Posterior vena cava (tissue), 2 donors: Measurements from ENCODE around the gene GFY. TPM values are rescaled to one million over a fixed set of nuclear protein-coding genes. Genes with fewer than 3 reads are reported as not detected.

ENCODE experiments used
- DNase-seq: peaks from one replicate; pipeline ENCODE4 v3.0.0-alpha.2; 2020; ENCODE audit warnings: low spot score
- intact Hi-C, 2 donors: fragments of 100-400 bp; cut with DNase I; formaldehyde crosslinking; loops; one replicate each; pipeline versions ENCODE4 v1.14.1 to v1.14.2; 2022 to 2023
- total RNA-seq, 2 donors: library from RNA; stranded (reverse); fragmentation: NEBNext Ultra II Directional; extraction: Animal tissue kit (Norgen Biotek cat#: 25700); gene quantifications; one replicate each; pipeline ENCODE4 v1.2.1, GENCODE V29; 2021
- donor health status: DM: yes; HTN: yes; CAD: no.
- donor health status: DM: yes; HTN: yes; CAD: no.

GFY gene
- total RNA-seq, 2 donors from 2014 or later, result not detected

DNA sequence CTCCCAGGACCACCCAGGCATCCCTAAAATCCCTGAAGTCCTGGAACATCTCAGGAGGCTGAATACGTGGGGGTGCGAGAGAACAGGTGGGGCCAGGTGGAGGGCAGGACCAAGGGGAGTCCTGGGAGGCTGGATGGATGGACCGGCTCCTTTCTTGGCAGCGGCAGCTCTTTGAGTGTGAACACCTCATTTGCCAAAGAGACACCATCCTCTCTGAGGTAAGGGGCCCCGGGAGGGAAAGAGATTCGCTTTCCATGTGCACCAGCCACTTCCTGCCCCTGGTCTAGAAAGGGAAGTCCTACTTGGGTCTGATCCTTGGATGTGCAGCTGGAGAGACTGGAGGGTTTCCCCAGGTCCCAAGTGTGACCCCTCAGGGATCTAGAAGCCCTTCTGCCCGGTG, 18.1 kb upstream of the GFY start:
- intact Hi-C loops, result no loop called here

DNA sequence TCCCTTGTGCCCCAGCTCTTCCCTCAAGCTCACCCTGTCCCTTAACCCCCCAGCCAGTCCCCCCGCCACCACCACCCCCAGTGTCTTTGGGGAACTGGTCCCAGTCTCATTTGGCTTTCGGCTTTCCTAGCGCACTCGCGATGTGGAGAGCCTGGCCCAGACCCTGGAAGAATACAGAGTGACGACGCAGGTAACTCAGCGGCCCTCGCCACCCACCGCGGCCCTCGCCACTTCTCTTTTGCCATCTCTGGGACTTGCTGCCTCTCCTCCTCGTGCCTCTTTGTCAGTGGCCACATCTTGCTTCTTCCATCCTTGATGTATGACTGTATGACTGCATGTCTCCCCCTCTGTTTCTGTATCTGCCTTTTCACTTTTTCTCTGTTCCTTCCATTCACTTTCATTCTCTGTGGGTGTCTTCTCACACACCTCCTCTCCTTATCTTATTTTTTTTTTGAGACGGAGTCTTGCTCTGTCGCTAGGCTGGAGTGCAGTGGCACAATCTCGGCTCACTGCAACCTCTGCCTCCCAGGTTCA, 17.6 kb upstream of the GFY start:
- DNase-seq, result peak; percentile 76
- intact Hi-C loops, result no loop called here

More for the DNA sequence above, 18.1 kb upstream of the GFY start:
- DNase-seq, result peak; percentile 45

DNA sequence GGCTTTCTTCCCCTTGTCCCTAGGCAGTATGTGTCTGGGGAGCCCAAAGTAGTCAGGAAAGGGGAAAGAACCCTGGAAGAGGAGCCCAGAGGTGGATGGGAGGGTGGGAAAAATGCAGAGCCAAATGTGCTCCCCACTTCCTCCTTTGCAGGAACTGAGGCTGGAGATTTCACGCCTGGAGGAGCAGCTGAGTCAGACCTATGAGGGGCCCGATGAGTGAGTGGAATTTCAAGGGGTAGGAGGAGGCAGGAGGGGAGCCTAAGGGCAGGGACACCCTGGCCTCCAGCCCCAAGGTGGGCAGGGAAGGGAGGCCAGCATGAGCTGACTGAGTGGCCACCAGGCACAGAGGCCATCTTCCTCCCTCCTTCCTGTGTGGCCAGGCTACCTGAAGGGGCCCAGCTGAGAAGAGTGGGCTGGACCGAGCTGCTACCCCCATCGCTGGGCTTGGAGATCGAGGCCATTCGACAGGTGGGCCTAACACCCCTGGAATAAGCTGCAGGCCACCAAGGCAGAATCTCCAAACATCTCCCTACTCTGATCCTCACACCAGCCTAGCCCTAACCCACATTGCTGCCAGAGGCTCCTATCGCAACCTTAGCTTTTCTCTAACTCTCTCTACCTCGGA, 16.3 kb upstream of the GFY start:
- intact Hi-C loops, result no loop called here
- no peak for DNase-seq

DNA sequence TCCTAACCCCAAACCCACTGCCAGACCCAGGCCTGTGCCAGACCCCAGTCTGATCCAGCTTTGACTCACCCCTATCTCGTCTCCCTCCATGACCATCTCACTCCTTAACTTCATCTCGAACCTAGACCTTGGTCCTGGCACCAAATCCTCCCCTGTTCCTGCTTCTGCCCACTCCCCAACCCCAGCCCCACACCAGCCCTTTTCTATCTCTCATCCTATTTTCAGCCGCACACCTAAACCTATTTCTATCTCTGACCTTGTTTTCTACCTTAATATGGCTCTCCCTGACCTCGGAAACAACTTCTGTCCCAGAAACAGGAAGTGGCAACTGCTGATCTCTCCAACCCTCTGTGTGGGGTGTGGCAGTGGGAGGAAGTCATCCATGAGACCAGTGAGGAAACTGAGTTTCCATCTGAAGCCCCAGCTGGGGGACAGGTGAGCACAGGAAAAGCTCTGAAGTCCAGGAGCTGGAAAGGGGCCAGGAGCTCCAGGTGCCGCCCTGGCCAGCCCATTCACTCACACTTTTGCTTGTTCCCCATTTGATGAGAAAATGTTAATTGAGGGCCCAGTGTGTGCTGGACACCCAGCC, 15.7 kb upstream of the GFY start:
- no peak for DNase-seq
- intact Hi-C loops, result no loop called here

DNA sequence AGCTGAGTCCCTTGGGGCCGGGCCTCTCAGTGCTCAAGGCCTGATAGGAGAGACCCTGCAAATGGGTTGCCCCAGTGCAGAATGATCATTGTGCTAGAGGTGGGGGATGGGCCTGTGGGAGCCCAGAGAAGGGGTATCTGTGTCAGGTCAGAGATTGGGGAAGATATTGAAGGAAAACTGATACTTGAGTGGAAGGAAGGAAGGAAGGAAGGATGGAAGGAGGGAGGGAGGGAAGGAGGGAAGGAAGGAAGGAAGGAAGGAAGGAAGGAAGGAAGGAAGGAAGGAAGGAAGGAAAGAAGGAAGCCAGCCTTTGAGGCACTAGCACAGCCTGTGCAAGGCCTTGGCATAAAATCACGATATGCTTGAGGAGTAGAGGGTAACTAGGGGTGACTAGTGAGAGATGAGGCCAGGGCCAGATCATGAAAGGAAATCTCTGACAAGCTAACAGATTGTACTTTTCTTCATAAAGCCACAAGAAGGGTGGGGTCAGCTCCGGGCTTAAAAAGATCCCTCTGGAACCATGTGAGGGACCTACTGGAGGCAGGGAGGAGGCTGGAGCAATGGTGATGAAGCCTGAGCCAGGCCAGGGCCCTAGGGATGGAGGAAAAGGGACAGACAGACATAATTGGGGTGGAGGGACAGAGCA, 13.4 kb upstream of the GFY start:
- intact Hi-C loops, result no loop called here
- no peak for DNase-seq

DNA sequence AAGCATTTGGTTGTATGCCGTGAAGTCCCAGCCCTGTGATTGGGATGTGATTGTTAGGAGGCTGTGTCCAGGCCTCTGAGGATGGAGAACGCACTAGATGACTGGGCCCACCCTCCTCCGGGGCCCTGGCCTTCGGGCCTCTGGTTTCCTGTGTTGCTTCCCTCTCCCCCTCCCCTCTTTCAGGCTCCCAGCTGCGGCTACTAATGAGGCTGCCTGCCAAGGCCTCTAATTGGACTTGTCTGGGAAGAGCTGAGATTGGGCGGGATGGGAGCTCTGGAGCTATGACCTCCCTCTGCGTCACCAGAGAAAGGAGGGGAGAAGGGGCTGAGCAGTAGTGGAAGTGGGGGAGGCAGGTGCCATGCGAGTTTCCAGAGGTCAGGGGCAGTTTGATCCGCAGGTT, 11.8 kb upstream of the GFY start:
- intact Hi-C loops, result no loop called here
- no peak for DNase-seq

DNA sequence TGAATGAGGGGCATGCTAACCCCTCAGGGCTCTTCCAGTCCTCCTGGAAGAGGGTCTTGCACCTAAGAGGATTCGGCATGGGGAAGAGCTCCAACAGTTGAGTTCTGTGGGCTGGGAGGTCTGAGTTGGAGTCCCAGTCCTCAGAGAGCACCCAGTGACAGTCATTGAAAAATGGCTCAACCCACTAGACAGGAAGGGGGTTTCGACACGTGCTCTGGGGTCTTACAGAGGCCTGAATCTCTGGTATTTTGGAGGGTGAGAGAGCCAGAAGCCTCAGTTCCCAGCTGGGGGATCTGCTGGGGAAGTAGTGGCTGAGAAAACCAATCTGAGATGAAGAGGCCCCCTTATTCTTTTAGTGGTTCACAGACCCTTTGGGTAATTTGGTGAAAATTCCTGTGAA, 10.9 kb upstream of the GFY start:
- no peak for DNase-seq
- intact Hi-C loops, result no loop called here

DNA sequence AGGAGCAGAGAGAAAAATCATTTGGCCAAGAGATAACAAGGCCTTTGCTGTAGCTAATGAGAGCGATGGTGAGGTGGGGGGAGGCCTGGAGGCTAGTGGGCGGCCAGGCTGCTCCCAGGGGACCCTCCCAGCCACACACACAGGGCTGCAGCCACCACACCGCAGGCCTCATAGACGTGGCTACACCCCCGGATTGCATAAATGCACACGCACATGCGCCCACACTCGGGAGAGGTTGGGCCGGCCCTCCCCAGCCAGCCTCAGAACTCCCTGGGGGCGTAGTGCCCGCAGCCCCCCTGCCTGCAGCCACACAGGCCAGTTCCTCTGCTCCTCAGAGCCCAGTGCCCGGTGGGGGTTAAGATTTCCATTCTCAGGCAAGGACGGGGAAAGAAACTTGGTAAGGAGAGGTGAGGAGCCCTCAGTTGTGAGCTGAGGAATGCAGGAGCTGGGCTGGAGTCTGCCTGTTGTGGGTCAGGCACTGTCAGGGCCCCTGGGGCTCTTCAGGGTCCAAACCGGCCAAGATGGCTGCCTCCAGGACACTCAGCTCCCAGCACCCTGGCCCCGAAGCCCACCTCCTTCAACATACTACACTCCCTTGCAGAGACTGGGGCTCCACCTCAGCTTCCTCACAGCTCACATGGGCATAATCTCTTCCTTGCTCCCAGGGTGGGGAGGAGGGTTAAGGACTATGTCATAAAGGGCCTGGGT, 9.9 kb upstream of the GFY start:
- DNase-seq, result no peak
- intact Hi-C loops, result no loop called here

DNA sequence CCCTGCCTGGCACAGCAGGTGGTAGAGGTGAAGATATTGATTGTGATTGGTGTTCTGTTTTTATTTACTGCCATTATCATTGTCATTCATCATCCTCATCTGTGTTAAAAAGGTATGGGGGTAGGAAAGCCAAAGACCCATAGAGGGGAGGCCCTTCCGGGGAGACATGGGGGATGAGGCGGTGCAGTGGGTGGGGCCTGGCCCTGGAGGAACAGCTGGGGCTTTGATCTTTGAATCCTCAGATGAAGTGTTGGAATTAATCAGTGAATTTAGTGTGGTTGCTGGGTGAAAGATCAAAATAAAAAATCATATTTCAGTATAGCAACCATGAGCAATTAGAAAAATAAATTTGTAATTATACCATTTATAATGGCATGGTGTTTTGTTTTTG, 9.4 kb upstream of the GFY start:
- no peak for DNase-seq
- intact Hi-C loops, result no loop called here

DNA sequence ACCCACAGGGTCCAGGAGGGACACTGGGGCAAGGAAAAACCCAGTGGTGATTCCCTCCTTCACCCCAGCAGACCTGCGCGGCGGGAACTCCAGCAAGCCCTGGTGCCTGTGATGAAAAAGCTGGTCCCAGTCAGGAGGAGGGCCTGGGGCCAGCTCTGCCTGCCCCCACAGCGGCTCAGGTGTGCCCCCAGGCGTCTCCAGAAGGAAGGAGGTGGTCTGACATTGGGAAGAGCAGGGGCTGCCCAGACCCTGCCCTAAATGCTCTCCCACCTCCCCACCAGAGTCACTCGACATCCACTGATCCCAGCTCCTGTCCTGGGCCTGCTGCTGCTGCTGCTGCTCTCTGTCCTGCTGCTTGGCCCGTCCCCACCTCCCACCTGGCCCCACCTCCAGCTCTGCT, 8.1 kb upstream of the GFY start:
- intact Hi-C loops, result no loop called here

DNA sequence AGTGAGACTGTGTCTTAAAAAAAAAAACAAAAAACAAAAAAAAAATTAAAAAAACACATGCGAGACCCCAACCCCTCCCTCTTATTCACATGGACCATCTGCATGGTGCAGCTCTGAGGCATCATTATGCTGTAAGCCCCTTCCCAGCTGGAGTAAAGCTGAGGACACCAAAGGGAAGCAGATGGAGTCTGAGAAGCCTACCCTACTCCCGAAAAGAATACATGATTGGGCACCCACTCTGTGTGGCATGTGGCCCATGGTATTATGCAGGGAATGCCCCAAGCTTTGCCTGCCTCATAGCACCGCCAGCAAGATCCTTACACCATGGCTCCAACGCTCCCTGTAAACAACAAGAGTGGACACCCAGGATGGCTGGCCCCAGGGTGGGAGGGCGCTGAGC, 6.7 kb upstream of the GFY start:
- no peak for DNase-seq
- intact Hi-C loops, result no loop called here

More for the DNA sequence above, 8.1 kb upstream of the GFY start:
- no peak for DNase-seq

DNA sequence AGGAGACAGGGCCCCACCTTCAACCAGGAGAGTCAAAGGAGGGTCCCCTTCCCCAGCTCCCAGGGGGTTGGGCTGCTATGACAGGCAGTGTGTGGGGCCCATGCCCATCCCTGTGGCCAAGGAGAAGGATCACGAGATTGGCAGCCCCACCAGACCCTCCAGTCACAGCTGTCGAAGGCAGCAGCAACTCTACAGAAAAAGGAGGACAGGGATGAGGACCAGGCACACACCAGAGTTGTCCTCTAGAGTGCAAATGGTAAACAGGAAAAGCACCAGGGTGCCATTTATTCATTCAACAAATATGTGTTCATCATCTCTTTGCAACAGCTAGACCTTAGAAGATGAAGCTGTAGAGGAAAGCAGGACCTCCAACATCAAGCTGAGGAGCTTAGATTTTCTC, 6.0 kb upstream of the GFY start:
- no peak for DNase-seq
- intact Hi-C loops, result no loop called here

DNA sequence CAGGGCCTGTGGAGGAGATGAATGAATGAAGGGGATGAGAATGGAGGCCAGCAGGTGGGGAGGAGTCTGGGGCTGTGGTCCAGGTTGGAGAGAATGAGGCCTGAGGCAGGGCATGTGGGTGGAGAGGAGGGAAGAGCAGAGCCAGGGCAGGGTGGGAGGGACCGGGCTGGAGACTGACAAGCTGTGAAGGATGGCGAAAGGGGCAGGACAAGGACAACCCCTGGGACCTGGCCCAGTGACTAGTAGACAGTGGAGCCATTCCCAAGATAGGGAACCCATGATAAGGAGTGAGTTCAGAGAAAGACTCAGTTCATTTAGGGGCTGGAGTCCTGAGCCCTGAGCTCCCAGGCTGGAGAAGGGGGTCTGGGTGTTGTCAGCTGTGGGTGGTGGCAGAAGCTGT, 5.0 kb upstream of the GFY start:
- intact Hi-C loops, result no loop called here

DNA sequence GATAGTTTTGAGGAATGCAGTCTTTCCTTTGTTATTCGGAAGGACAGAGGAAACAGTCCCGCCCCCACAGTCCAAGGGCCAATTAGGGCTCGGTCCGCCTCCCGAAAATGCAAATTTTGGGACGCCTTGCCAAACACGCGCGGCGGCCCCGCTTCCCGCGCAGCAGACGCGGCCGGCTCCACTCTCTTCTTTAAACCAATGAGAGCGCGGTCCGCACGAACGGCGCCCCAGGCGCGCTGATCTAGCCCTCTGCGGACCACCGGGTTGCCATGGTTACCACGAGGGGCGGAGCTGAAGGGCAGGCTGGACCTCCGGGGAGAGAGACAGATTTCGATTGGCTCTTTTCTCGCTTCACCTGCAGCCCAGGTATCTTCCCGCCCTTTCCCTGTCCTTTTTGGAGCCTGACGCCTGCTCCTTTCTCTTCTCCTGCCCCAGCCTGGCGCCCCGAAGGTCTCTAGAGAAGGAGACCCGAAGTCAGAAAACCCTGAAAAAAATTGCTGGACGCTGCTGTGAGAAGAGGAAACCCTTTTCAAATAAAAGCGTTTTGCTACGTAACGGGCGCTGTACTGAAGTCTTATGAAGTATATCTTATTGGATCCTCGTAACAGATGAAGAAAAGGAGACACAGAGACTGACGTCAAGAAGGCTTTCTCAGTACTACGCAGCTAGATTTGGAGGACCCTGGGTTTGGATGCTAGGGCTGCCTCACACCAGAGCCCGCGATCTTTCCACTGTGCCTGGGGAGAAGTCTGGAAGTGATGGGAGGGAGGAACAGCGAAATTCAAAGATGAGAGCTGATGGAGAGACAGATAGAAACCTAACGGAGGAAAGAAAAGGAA, 3.9 kb upstream of the GFY start:
- intact Hi-C loops, result no loop called here
- DNase-seq, result peak; percentile 85

More for the DNA sequence above, 5.0 kb upstream of the GFY start:
- DNase-seq, result no peak

DNA sequence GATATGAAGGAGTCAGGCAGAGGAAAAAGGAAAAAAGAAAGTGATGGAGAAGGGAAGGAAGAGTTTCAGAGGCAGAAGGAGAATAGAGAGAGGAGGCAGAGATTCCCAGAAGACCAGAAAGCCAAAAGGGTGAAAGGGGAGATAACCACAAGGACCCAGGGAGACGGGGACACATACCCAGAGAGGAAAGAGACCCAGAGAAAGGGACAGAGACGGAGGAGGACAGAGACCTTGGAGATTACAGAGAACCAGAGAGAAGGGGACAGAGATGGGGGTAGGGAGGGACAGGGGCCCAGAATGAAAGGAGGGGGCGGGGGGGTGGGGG, 3.3 kb upstream of the GFY start:
- intact Hi-C loops, result no loop called here
- DNase-seq, result no peak

DNA sequence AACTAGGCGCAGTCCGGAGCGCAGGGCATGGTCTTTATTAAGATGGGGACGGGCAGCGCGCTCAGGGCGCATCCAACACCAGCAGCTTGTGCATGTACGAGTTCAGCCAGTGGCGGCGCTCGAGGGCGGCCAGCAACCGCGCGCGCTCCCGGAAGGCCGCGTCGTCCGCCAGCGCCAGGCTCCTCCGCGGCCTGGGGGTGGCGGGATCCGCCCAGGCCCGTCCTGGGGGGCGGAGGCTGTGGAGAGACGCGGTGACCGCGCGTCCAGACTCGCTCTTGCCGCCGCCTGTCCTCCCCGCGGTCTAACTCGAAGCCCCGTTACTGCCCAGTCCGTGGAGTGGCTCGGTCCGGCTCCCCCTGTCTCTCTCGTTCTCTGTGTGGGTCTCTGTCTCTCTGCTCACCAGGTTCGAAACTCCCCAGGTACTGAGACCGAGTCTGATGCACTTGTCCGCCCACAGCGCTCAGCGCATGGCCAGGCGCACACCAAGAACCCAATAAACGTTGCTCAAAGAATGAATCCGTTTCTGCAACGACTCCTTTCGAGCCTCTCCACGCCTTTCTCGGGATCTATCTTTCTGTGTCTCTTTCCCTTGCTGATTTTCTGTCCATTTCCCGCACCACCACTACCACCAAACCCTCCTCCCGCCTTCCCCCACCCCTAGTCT, 2.6 kb upstream of the GFY start:
- no peak for DNase-seq
- intact Hi-C loops, result no loop called here

DNA sequence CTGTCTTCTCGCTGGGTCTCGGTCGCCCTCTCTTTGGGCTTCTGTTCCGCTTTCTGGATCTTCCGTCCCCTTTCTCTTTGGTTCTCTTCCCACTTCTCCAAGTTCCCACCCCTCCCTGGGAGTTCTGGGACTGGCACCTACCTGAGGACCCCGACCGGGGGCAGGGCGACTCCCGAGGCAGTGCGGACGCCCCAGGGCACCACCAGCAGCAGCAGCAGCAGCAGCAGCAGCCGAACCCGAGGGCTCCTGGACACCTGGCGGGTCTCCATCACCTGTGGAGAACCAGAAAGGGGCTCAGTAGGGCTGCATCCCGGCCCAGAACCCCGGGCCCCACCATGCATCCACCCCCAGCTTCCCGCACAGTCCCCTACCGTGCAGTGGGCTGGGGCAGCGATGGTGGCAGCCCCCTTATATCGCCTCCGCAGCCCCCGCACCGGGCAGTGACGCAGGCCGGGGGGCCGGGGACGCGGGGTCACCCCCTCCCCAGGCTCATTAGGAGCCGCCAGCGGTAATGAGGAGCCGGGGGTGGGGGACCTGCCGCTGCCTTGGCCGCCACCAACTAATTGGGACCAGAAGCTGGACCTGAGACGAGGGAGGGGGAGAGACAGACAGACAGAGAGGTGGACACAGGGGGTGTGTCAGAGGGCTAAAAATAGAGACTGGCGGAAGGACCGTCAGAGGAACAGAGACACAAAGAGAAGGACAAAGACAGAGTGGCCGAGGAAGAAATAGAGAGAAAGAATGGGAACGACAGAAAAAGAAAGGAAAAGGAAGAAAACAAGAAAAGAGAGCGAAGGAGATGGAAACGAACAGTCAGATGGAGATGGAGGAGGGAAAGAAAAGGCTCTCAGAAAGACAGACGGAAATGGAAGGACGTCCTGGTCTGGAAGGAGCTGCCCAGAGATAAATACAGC, 1.9 kb upstream of the GFY start, which contains the start of gene PTH2:
Gene PTH2, minus strand, starts transcription at position 371 of the 914 bp plus-strand sequence. Its CDS starts 102 bp downstream, at position 269.
- intact Hi-C loops, result no loop called here
- DNase-seq, result no peak

DNA sequence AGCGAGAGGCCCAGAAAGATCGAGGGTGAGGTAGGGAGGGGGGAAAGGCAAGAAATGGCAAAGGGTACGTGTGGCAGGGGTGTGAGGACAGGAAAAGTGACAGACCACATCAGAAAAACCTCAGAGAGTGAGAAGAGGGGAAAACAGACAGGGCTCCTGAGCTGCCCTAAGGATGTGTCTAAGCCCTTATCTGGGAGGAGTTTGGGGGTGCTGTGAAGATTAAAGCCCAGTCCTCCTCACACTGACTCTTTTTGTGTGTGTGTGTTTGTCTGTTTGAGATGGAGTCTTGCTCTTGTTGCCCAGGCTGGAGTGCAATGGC, 1.2 kb upstream of the GFY start:
- no peak for DNase-seq

More for the DNA sequence above, 1.2 kb upstream of the GFY start:
- intact Hi-C loops, result no loop called here
